PC-9 (cell line): Measurements from ENCODE around the gene SP3. TPM values are rescaled to one million over a fixed set of nuclear protein-coding genes. Genes with fewer than 3 reads are reported as not detected.

Experiments used
- BruUV-seq: library from RNA; stranded (reverse); fragments of 400-500 nt; replicated peaks from 2 replicates; lab custom pipeline; 2021; lab: Mats Ljungman, UMichigan
- CTCF ChIA-PET: fragments of 300-600 bp; sonication (Branson Sonifier 250); formaldehyde crosslinking; loops from one replicate; lab custom pipeline; 2022; ENCODE audit warnings: antibody characterized with exemption; lab: Charles Lee
- POLR2A ChIA-PET: fragments of 300-600 bp; sonication (Branson Sonifier 250); formaldehyde crosslinking; loops from one replicate; lab custom pipeline; 2022; ENCODE audit warnings: antibody characterized with exemption; ENCODE audit not compliant: unreplicated experiment; lab: Charles Lee
- DNase-seq, 2 experiments: peaks; one replicate each; pipeline versions ENCODE4 v3.0.0 to v3.0.0-alpha.2; 2015 to 2022; ENCODE audit warnings: mixed read lengths in 1 of 2
- H2AFZ ChIP-seq: fragments of 200-600 bp; sonication (generic); 2 replicates; pipeline ENCODE4 v1.8.1; 2017; ENCODE audit warnings: antibody characterized with exemption
- H3F3A ChIP-seq: fragments of 200-600 bp; sonication (generic); 2 replicates; pipeline ENCODE4 v1.8.1; 2017; ENCODE audit warnings: antibody characterized with exemption, mild to moderate bottlenecking, low read depth; ENCODE audit not compliant: insufficient read depth
- H3K27ac ChIP-seq: fragments of 200-600 bp; sonication (generic); 2 replicates; pipeline ENCODE4 v1.6.1; 2016; ENCODE audit warnings: mixed run types
- H3K27me3 ChIP-seq: fragments of 200-600 bp; sonication (generic); 2 replicates; pipeline ENCODE4 v1.6.1; 2016; ENCODE audit warnings: low read depth, mixed run types; ENCODE audit not compliant: insufficient read depth
- H3K36me3 ChIP-seq: fragments of 200-600 bp; sonication (generic); 2 replicates; pipeline ENCODE4 v1.6.1; 2016; ENCODE audit warnings: low read depth, mixed run types
- H3K4me1 ChIP-seq: fragments of 200-600 bp; sonication (generic); replicated peaks from 2 replicates; pipeline ENCODE4 v1.6.1; 2016; ENCODE audit warnings: mixed run types; ENCODE audit not compliant: insufficient read depth
- H3K4me2 ChIP-seq: fragments of 200-600 bp; sonication (generic); 2 replicates; pipeline ENCODE4 v1.6.1; 2017; ENCODE audit warnings: mixed run types
- H3K4me3 ChIP-seq: fragments of 200-600 bp; sonication (generic); 2 replicates; pipeline ENCODE4 v1.6.1; 2016; ENCODE audit warnings: mixed run types
- H3K79me2 ChIP-seq: fragments of 200-600 bp; sonication (generic); 2 replicates; pipeline ENCODE4 v1.6.1; 2017; ENCODE audit warnings: low read depth, mixed run types
- H3K9me2 ChIP-seq: fragments of 200-600 bp; sonication (generic); 2 replicates; pipeline ENCODE4 v1.8.1; 2017; ENCODE audit warnings: mild to moderate bottlenecking; ENCODE audit not compliant: insufficient read depth
- H3K9me3 ChIP-seq: fragments of 200-600 bp; sonication (generic); 2 replicates; pipeline ENCODE4 v1.8.1; 2016; ENCODE audit warnings: low read depth; ENCODE audit not compliant: insufficient read depth
- H4K20me1 ChIP-seq: fragments of 200-600 bp; sonication (generic); 2 replicates; pipeline ENCODE4 v1.8.1; 2017; ENCODE audit not compliant: insufficient read depth
- CTCF ChIP-seq: fragments of 200-600 bp; sonication (generic); conservative IDR thresholded peaks from 2 replicates; pipeline ENCODE4 v1.6.1; 2017; ENCODE audit warnings: mixed run types, antibody characterized with exemption, mild to moderate bottlenecking, moderate library complexity
- EZH2 ChIP-seq: fragments of 200-600 bp; sonication (generic); IDR thresholded peaks from 2 replicates; pipeline ENCODE4 v1.8.0; 2017; ENCODE audit warnings: antibody characterized with exemption, low read depth
- intact Hi-C: fragments of 100-400 bp; cut with micrococcal nuclease; formaldehyde crosslinking; loops from one replicate; pipeline ENCODE4 v1.10.0; 2022; ENCODE audit not compliant: unreplicated experiment
- total RNA-seq: library from RNA; stranded (reverse); gene quantifications from 2 replicates; pipeline ENCODE4 v1.2.3, GENCODE V29; 2021

The SP3 gene
- total RNA-seq, 1 experiment from 2014 or later = 127 TPM

GRCh38 chr2:173880561-173880960 is 84.6 kb downstream of the SP3 start:
- POLR2A ChIA-PET = no interaction called here

GRCh38 chr2:173876833-173877413 is 88.2 kb downstream of the SP3 start:
- no TSS peak for BruUV-seq
- Histone ChIP-seq H4K20me1 (no peaks in the 10 kb centered on the region), H3K79me2 (no peaks in the 10 kb centered on the region), H3K27me3 (0 out of 2 replicates have a peak, but pooled peaks cover 11% of the 10 kb centered on the region), H3K4me2 (no peak overlapping the region), H3K9me3 (no peaks in the 10 kb centered on the region), H3F3A (no peaks in the 10 kb centered on the region), H3K4me3 (no peak overlapping the region), H3K9me2 (no peaks in the 10 kb centered on the region), H3K27ac (no peak overlapping the region), H3K36me3 (no peaks in the 10 kb centered on the region), H3K4me1 (peaks cover 18% of the 10 kb centered on the region), H2AFZ (no peak overlapping the region)
- intact Hi-C loops = no loop called here
- ChIA-PET POLR2A (no interaction called here), CTCF (no interaction called here)
- no peak for DNase-seq
- no peak for TF ChIP-seq EZH2
- no peak for TF ChIP-seq CTCF

More at GRCh38 chr2:173880561-173880960, 84.6 kb downstream of the SP3 start:
- Histone ChIP-seq H3F3A (no peaks in the 10 kb centered on the region), H3K4me2 (no peak overlapping the region), H3K4me3 (no peak overlapping the region), H3K27ac (no peak overlapping the region), H3K9me3 (no peaks in the 10 kb centered on the region), H3K9me2 (no peaks in the 10 kb centered on the region), H3K27me3 (0 out of 2 replicates have a peak, but pooled peaks cover 11% of the 10 kb centered on the region), H4K20me1 (no peaks in the 10 kb centered on the region), H3K36me3 (no peaks in the 10 kb centered on the region), H2AFZ (no peak overlapping the region), H3K4me1 (no peaks in the 10 kb centered on the region), H3K79me2 (no peaks in the 10 kb centered on the region)
- CTCF ChIA-PET = no interaction called here
- DNase-seq = no peak
- TF ChIP-seq EZH2 (no peak), CTCF (no peak)
- intact Hi-C loops = loop anchor here (5.0 kb wide), 1 partner anchor 462 kb away; no protein-coding TSS in a partner anchor
- no TSS peak for BruUV-seq

GRCh38 chr2:173874894-173875237 is 90.3 kb downstream of the SP3 start:
- Histone ChIP-seq H3F3A (no peaks in the 10 kb centered on the region), H3K27ac (no peak overlapping the region), H3K79me2 (no peaks in the 10 kb centered on the region), H3K9me3 (no peaks in the 10 kb centered on the region), H3K27me3 (0 out of 2 replicates have a peak, but pooled peaks cover 7% of the 10 kb centered on the region), H3K4me3 (no peak overlapping the region), H3K36me3 (no peaks in the 10 kb centered on the region), H3K4me2 (no peak overlapping the region), H2AFZ (no peak overlapping the region), H3K9me2 (no peaks in the 10 kb centered on the region), H4K20me1 (no peaks in the 10 kb centered on the region), H3K4me1 (peaks cover 18% of the 10 kb centered on the region)
- TF ChIP-seq EZH2 (no peak), CTCF (no peak)
- POLR2A ChIA-PET = interaction anchor here (0.7 kb wide), 1 partner anchor 91 kb away, joined by 5 read pairs; no protein-coding TSS in a partner anchor
- intact Hi-C loops = no loop called here
- DNase-seq = no peak
- CTCF ChIA-PET = interaction anchor here (0.6 kb wide), 1 partner anchor 880 kb away, joined by 3 read pairs; no protein-coding TSS in a partner anchor
- no TSS peak for BruUV-seq
